NCI-H82 (cell line): ENCODE data around the gene TMEM204.

Experiments used
- DNase-seq: peaks from one replicate; lab custom pipeline; 2025; lab: John Stamatoyannopoulos, UW

Gene TMEM204

DNA sequence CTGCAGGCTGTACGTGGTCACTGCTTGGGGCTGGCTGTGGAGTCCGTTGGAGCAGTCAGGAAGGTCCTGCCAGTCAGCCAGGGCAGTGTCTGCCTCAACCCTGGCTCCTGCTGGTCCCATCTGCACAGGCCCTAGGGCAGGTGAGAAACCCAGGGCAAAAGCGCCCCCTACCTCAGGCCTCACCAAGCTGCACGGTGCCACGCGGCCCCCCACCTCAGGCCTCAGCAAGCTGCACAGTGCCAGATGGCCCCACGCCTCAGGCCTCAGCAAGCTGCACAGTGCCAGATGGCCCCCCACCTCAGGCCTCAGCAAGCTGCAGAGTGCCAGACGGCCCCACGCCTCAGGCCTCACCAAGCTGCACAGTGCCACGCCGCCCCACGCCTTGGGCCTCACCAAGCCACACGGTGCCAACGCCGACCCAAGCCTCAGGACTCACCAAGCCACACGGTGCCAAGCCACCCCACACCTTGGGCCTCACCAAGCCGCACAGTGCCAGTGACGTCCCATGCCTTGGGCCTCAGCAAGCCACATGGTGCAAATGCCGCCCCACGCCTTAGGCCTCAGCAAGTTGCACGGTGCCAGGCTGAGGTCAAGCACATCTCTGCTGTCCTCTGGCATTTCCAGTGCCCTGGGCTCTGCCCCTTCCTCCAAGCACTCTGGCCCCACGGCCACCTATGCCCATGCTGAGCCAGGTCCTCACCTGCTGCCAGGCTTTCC is 5.5 kb downstream of the TMEM204 start:
- peak; percentile 98 for DNase-seq

DNA sequence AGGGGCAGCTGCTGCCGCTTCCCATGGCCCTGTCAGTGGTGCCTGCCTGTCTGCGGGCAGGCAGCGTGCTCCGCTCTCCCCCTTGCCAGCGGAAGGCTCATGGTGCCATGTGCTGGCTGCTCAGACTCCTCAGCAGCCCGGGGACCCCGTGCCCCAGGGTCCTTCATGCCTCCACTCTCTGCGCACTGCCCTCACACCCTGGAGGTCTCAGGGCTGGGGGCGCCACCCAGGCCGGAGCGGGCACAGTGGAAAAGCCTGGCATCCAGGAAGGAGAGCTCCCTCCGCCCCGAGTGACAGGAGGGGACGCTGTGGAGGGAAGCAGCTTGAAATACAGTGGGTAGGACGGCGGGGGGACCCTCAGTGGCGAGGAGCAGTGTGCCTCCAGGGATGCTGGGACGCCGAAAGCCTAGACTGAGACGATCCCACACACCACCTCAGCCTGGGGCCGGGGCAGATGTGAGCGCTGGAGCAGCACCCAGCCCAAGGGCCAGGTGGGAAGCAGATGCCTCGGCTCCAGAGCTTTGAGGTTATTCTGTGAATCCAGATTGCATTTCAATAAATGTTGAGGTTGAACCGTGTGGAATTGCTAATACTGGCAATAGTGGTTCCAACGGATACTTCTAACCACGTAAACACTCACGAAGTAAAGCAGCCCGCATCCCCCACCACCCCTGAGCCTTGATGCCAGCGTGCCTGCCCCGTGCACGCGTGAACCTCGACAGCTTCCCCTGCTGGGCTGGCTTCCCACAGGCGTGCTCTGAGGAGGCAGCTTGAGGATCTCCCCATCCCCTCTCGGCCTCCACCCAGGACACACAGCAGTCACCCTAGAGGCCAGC is 6.5 kb downstream of the TMEM204 start:
- DNase-seq = peak; percentile 48

DNA sequence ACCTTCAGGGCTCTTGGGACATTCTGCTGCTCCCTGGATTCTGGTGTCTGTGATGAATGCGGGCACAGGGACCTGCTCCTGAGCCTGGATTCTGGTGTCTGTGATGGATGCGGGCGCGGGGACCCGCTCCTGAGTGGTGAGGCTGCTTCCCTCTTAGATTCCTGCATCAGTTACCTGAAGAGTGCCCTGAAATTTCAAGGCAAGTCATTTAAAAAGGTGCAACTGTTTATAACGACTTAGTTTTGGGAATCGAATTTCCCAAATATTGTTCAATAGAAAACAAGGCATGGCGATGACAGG is 7.0 kb downstream of the TMEM204 start:
- no peak for DNase-seq

DNA sequence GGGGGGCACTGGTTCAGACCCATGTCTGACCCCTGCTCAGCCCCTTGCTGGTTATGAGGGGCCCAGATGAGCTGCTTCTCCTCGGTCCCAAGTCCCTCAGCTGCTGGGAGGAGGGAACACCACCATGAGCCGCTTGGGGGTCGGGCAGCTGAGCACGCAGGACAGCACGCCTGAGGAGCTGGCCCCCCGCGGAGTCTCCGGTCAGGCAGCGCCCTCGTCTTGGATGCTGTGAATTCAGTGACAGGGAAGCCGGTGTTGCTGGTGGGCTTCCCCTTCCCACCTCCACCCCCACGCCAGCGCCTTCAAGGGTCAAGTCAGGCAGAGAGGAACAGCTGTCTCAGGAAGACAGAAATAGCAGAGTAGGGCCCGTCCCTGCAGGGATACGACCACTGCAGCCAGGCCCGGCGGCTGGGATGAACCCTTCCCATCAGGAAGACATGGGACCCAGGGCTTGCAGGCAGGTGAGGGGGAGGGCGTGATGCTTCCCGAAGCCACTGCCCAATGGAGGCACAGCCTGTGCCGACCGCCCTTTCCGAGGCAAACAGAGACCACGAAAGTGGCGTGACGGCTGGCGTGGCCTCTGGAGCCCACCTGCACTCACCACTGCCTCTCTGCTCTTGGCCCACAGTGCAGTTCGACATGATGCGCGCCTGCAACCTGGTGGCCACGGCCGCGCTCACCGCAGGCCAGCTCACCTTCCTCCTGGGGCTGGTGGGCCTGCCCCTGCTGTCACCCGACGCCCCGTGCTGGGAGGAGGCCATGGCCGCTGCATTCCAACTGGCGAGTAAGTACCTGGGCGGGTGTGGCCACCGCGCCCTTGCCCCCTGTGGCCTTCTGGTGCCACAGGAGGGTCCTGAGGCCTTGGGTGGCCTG is 8.1 kb downstream of the TMEM204 start:
- no peak for DNase-seq

DNA sequence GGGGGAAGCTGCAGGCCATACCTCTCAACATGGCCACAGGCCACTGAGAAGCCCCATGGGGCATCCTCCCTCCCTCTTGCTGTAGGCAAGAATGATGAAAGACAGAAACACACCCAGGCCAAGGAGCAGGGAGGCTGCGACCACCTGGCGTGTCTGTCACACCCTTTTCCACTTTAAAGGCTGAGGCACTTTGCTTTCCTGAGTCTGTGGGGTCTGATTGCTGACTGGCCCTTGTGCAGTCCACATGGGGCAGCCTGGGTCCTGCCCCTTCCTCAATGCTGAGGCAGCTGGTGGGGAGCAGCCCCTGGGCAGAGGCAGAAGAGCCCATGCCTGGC is 8.7 kb downstream of the TMEM204 start:
- DNase-seq = peak; percentile 11

DNA sequence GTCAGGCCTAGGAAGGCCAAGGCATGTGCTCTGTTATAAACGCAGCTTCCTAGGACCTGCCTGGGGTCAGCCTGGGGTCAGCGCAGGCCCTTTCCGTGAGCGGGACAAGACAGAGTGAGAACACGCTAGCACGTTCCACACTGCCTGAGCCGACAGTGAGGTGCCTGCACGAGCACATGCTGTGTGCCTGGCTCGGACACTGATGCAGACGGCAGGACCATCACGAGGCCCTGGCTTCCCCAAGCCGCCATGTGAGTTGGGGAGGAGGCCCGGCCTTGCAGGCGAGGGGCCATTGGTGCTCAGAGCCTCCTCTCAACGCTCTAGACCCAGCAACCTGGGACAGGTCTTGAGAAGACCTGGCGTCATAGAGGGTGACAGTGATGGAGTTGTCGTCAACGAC is 9.1 kb downstream of the TMEM204 start:
- DNase-seq = no peak

DNA sequence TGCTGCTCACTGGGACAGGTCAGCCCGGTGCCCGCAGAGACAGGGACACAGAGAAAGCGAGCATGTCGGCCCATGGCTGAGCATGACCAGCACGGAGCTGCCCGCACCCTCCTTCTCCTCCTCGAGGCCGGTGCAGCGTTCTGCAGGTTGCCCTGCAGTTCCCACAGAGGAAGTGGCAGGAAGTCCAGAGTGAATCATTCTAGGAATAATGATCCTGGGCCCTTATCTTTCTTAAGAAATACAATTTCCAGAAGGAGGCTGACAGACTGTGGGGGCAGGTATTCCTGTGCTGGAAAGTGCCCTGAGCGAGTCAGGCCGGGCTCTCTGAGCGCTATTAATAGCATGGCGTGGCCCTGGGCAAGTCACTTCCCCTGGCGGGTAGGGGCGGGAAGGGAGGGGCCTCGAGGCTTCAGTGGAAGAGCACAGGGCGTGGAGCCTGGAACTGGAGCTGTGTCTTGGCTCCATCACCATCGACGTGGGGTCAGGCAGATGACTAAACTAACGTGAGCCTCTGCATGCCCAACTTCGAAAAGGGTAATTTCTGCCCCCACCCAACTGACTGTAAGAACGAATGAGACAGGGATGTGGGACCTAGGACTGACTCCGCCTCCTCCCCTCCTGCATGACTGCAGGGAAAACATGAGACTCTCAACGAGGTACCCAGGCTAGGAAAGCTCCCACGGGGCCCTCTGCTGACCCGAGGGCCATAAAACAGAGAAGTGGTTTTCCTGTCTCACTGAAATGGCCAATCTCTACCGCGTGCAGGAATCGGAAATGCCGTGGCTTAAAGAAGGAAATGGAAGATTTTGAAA is 9.8 kb downstream of the TMEM204 start:
- DNase-seq = peak; percentile 39

DNA sequence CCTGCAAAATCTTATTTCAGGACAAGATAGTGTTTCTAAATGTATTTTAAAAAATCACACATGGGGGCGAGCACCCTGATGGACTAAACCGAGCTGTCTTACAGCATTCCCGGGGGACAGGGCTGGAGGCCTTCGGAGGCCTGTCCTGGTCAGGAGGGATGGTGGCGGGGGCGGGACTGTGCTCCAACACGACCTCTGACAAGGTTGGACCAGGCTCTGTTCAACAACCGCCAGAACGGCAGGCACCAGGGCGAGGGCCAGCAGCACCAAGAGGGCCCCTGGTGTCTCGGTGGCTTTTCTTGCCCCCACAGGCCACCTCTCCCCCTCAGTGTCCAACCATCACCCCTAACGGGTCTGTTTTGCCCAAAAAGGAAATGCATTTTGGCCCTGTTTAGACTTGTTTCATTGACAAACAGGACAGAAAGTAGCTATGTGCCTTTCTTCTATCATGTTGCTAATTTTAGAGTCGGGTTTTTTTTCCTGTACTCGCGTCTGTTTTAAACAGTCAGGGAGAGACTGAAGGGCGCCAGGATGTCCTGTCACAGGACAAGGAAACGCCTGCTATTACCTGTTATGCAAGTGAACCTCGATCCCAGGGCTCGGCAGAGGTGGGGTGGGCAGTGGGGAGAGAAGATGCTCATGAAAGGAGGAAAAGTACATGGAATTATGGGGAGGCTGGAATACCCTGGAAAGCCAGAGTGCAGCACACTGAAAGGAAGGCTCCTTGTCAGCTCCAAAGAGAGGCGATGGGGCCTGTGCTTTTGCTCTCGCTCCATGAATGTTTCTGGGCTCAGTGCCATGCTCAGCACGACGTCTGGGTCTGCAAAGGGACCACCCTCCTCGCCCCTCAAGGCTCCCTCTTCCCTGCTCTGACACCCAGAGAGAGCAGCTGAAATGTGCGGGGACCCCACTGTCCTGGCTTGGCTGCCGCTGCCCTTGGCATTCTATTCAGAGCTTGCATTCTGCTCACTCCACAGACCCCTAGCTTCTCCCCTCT is 11.9 kb downstream of the TMEM204 start:
- no peak for DNase-seq

DNA sequence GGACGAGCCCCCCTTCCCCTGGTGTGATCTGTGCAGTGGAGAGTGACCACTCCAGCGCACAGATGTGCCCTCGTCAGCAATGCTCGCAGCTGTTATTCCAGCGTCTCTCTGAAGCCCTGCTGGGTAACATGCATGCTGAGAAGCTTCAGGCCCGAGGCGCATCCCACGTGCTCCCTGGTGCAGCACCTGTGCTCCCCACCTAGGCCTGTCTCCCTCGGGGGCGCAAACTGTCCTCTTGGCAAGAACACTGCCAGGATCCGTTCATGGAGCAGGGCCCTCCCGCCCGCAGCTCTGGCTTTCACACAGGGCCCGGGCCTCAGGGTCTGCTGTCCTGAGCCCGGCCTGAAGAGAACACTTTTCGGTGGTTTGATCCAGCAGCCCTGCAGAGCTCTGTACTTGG is 13.0 kb downstream of the TMEM204 start:
- DNase-seq = no peak

DNA sequence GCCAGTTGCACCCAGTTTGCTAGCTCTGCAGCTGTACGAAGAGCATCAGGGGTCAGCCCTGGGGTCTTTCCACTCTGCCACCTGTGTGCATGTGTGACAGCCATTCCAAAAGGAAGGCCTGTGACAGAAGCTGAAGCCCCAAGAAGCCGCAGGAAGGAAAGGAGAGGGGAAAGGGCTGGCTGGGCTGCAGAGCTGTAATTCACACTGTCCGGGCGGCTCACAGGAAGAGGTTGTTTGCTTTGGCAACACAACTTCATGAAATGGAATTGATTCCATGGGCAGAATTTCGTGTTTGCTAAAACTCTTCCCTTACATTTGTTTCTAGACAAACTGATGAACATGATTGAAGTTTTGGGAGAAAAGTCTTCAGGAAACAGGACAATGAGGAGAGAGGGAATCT is 14.8 kb downstream of the TMEM204 start:
- DNase-seq = no peak

DNA sequence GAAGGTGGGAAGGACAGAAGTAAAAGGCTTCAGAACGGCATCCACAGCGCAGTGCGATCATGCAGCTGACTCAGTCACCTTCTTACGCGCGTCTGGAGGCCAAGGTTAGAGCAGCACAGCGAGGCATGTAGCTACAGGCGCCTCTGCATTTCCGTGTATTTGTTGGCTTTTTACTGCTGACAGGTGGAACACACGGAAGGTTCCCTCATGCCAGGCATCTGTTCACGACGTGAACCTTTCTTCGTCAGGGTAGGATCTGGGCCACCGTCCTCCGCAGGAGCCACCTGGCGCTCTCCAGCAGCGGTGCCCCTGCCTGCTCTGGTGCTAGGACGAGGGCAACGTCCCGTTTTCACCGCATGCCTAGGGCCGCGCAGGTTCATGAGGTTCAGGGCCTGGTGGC is 15.3 kb downstream of the TMEM204 start:
- DNase-seq = no peak

DNA sequence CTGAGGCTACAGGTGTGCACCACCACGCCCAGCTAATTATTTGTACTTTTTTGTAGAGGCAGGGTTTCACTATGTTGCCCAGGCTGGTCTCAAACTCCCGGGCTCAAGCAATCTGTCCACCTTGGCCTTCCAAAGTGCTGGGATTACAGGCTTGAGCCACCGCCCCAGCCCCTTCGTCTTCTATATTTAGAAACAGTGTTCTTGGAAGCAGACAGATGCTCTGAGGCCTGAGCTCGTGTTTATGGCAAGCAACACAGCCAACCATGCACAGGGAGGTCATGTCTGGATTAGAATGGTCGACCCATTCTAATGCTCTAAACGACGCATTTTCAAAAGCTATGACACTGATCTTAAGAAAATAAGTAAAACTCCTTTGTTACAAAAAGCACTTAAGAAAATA is 16.6 kb downstream of the TMEM204 start:
- DNase-seq = peak; percentile 81

DNA sequence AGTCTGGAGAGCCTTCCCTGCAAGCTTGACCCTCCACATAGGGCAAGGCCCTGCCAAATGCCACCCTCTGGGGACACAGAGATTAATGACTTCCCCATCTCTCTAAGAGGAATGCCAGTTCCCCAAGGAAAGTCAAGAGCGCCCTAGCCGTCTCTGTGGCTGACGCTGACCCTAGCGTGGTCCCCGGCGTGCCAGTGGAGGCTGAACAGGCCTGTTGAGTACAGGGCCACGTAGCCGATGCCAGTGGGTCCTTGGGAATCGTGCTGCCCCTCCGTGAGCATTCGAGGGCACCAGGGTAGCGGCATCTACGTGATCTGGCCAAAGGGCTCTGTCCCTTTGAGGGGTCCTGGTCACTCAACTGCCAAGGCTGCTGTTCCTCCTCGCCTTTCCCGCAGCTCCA is 17.2 kb downstream of the TMEM204 start:
- no peak for DNase-seq

DNA sequence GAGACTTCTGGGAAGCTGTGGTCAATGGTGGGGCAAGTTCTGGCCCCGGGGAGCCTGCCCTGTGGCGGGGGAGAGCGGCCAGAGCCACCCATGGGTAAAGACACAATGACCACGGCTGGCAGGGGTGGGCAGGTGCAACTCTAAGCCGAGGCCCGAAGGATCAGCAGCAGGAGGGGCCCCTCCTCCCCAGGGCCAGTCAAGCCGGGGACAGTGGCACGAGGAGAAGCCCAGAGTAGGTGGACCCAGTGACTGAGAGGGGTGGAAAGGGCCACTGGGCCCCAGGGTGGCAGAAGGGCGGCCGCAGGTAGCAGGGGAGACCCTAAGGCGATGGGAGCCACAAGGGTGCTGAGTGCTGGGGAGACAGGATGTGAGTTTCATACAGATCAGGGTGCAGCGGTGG is 17.7 kb downstream of the TMEM204 start:
- no peak for DNase-seq

DNA sequence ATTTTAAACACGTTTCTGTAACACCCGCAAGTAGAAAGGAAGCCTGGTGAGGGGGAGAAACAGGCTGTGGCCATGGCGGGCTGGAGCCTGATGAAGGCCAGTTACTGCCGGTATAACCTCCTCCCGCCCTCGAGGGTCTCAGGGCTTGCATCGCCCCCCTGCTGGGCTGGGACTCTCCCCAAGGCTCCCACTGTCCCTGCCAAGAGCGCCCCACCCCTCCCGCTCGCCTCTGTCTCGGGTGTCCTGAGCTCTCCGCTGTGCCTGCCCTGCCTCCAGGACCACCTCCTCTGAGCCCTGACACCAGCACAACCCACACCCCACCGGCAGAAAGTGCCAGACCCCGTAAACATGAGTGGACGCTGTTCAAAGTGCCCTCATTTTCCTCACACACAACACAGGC is 18.7 kb downstream of the TMEM204 start:
- no peak for DNase-seq

DNA sequence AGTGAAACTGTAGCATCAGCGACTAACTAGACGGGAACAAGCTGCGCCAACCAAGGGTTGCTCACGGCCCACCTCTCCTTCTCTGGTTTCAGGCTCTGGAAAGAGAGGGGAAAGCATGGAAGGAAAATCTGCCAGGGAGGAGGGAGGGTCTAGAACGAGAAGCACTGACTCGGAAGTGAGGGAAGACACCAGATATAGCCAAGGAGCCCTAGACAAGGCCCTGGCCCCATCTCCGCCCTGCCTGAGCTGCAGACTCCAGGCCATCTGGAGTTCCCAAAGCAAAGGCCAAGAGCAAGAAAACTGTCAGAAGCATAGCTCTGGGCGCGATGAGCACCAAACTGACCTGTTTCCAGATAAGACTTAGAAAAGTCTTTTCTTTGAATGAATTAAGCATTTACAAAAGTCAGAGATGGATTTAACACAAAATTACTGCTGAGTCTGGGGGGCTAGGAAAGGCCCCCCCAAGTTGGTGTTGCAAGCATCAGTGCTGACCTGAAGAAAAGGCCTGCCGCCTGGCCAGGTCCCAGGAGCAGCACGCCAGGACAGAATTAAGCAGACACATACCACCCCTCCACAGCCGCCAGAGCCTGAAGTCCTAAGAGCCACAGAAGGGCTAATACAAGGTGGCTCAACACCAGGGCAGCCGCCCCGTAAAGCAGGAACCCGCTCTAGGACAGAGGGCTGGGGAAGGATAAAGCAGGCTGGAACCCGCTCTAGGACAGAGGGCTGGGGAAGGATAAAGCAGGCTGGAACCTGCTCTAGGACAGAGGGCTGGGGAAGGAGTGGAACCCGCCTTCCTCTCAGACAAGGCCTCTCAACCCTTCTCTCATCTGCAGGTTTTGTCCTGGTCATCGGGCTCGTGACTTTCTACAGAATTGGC is 20.7 kb downstream of the TMEM204 start:
- DNase-seq = no peak

DNA sequence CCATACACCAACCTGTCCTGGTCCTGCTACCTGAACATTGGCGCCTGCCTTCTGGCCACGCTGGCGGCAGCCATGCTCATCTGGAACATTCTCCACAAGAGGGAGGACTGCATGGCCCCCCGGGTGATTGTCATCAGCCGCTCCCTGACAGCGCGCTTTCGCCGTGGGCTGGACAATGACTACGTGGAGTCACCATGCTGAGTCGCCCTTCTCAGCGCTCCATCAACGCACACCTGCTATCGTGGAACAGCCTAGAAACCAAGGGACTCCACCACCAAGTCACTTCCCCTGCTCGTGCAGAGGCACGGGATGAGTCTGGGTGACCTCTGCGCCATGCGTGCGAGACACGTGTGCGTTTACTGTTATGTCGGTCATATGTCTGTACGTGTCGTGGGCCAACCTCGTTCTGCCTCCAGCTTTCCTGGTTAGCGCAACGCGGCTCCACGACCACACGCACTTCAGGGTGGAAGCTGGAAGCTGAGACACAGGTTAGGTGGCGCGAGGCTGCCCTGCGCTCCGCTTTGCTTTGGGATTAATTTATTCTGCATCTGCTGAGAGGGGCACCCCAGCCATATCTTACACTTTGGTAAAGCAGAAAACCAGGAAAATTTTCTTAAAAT is 21.5 kb downstream of the TMEM204 start:
- no peak for DNase-seq

DNA sequence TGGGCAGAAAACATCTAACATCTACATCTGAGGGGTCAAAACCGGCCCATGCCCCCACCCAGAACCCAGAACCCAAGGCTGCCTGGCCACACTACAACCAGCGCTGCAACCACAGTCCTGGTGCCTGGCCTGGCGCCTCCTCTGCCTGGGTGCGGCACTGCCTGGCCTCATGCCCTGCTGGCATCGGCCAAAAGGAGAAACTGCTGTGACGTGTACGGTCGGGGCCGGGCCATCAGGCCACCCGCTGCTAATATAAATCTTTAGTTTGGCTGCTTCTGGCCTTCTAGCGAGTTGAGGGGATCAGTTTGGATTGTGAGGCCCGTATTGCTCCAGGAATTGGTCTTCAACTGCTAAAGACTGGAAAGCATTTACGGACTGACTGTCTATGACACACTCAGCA is 22.8 kb downstream of the TMEM204 start:
- DNase-seq = no peak

DNA sequence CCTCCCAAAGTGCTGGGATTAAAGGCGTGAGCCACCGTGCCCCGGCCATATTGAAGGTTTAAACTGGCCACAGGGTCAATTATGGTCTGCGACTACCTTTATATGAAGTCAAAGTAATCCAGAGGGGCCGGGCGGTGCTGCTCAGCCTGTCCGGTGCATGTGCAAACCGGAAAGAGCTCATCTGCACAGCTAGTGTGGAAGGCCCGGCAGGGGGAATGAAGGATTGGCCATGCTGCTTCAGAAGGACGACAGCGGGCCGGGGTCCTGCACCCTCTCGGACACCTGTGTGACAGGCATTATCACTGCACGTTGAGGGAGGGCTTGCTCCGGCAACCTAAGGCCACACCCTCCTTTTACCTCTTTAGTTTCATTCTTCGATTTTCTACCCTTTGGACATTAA is 23.6 kb downstream of the TMEM204 start:
- no peak for DNase-seq
